Activated B cell treated with CpG ODN at 0.5 μM for 24 hours (primary cell): Measurements from ENCODE around the gene WNT8A. TPM values are rescaled to one million over a fixed set of nuclear protein-coding genes. Genes with fewer than 3 reads are reported as not detected.
A peak's percentile ranks its signal among the peaks of the same experiment; 100 is the strongest.

Experiments
- ATAC-seq: fragments of 200-7000 bp; cut with Tn5 transposase; one replicate; pipeline ENCODE4 v1.10.0; 2021; ENCODE audit warnings: low read depth, mild to moderate bottlenecking, moderate library complexity
- CTCF ChIA-PET: fragments of 350-600 bp; sonication (Branson Sonifier 250); formaldehyde crosslinking; loops from one replicate; lab custom pipeline; 2021; ENCODE audit warnings: antibody characterized with exemption; lab: Charles Lee
- POLR2A ChIA-PET: fragments of 350-600 bp; sonication (Branson Sonifier 250); formaldehyde crosslinking; loops from one replicate; lab custom pipeline; 2021; ENCODE audit warnings: antibody characterized with exemption; lab: Charles Lee
- DNase-seq: peaks from one replicate; pipeline ENCODE4 v3.0.0; 2022
- H3K27ac Mint-ChIP-seq: one replicate; pipeline ENCODE4 v1.8.0; 2020; ENCODE audit warnings: mixed read lengths
- H3K27me3 Mint-ChIP-seq: one replicate; pipeline ENCODE4 v1.8.0; 2021; ENCODE audit warnings: mixed read lengths
- H3K36me3 Mint-ChIP-seq: one replicate; pipeline ENCODE4 v1.8.0; 2021; ENCODE audit warnings: low read depth, mixed read lengths
- H3K4me1 Mint-ChIP-seq: one replicate; pipeline ENCODE4 v1.8.0; 2021; ENCODE audit warnings: mixed read lengths
- H3K4me3 Mint-ChIP-seq: one replicate; pipeline ENCODE4 v1.8.0; 2020; ENCODE audit warnings: mild to moderate bottlenecking, mixed read lengths
- H3K9me3 Mint-ChIP-seq: one replicate; pipeline ENCODE4 v1.8.0; 2020; ENCODE audit warnings: mixed read lengths
- intact Hi-C: fragments of 100-400 bp; cut with micrococcal nuclease; formaldehyde crosslinking; loops from one replicate; pipeline ENCODE4 v1.15.1; 2024
- total RNA-seq: library from RNA; stranded (reverse); gene quantifications from 2 replicates; pipeline ENCODE4 v1.2.3, GENCODE V29; 2022
- TF ChIP-seq, protein P1 (sequence below): fragments of 200-600 bp; IDR thresholded peaks from one replicate; pipeline ENCODE4 v1.8.0; 2022; ENCODE audit warnings: antibody characterized with exemption, mild to moderate bottlenecking

The WNT8A gene
- total RNA-seq, 1 donor from 2014 or later = not detected

DNA sequence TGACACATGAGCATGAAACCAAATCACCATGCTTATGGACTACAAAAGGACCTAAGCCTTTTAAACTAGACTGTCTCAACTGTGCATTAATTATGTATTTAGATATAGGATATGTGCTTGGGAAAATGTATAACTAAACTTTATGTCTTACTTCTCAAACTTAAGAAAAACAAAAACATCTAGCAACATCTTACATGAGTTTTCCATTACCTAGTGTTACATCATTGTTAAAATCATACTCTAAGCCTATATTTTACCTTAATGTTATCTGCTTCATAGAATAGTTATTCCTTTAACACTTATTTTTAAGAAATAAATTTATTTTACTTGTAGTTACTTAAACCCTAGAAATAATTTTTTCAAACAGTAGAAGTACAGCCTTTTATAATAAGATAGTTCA lies 31.4 kb downstream of the WNT8A start:
- H3K9me3 Mint-ChIP-seq = no peaks in the 10 kb centered on the region
- no peaks in the 10 kb centered on the region for H3K4me1 Mint-ChIP-seq
- intact Hi-C loops = no loop called here
- ChIA-PET CTCF (no interaction called here), POLR2A (interaction anchor here (0.7 kb wide), 1 partner anchor 207 kb away, joined by 3 read pairs; no protein-coding TSS in a partner anchor)
- H3K4me3 Mint-ChIP-seq = no peak overlapping the region
- H3K36me3 Mint-ChIP-seq = no peaks in the 10 kb centered on the region
- TF ChIP-seq, protein P1, sequence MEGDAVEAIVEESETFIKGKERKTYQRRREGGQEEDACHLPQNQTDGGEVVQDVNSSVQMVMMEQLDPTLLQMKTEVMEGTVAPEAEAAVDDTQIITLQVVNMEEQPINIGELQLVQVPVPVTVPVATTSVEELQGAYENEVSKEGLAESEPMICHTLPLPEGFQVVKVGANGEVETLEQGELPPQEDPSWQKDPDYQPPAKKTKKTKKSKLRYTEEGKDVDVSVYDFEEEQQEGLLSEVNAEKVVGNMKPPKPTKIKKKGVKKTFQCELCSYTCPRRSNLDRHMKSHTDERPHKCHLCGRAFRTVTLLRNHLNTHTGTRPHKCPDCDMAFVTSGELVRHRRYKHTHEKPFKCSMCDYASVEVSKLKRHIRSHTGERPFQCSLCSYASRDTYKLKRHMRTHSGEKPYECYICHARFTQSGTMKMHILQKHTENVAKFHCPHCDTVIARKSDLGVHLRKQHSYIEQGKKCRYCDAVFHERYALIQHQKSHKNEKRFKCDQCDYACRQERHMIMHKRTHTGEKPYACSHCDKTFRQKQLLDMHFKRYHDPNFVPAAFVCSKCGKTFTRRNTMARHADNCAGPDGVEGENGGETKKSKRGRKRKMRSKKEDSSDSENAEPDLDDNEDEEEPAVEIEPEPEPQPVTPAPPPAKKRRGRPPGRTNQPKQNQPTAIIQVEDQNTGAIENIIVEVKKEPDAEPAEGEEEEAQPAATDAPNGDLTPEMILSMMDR = no peak
- peaks cover 11% of the 10 kb centered on the region for H3K27me3 Mint-ChIP-seq
- ATAC-seq = no peak
- no peak for DNase-seq
- no peak overlapping the region for H3K27ac Mint-ChIP-seq

DNA sequence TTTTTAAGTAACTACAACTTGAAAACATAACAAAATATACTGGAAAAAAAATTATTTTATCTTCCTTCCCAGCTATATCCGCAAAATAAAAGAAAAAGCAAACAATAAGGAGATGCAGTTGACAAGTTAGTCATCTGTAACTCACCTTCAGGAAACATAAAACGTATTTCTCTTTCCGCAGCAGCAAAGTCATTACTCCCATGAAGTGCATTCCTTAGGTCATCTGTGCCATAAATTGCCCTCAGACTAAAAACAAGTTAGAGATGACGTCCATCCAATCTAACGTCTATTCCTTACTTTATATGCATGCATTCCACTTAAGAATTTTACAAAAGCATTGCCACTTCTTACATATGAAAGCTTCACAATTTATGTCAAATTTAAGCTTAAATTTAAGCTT lies 44.5 kb downstream of the WNT8A start:
- Mint-ChIP-seq H3K36me3 (no peaks in the 10 kb centered on the region), H3K4me1 (peaks cover 3% of the 10 kb centered on the region), H3K27me3 (peaks cover 3% of the 10 kb centered on the region), H3K27ac (no peak overlapping the region), H3K9me3 (no peaks in the 10 kb centered on the region), H3K4me3 (no peak overlapping the region)
- POLR2A ChIA-PET = no interaction called here
- TF ChIP-seq, protein P1 = no peak
- intact Hi-C loops = no loop called here
- no peak for DNase-seq
- no peak for ATAC-seq
- CTCF ChIA-PET = interaction anchor here (8.0 kb wide), 1 partner anchor 49 kb away, joined by 123 read pairs; no protein-coding TSS in a partner anchor

DNA sequence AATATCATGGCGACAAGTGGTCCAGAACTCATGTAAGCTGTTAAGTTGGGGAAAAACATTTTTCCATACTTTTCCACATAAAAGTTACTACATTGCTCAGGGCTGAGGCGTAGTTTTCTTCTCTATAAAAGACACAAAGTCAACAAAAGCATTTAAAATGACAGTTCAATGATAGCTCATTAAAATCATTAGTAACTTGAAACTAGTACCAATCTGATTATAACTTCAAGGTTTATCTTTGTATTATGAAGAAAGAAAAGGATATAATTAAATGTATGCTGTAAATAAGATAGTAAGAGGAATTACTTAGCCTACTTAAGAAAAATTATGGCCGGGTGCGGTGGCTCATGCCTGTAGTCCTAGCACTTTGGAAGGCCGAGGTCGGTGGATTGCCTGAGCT lies 45.5 kb downstream of the WNT8A start:
- Mint-ChIP-seq H3K36me3 (no peaks in the 10 kb centered on the region), H3K4me1 (peaks cover 3% of the 10 kb centered on the region), H3K27ac (no peak overlapping the region), H3K4me3 (no peak overlapping the region), H3K9me3 (no peaks in the 10 kb centered on the region), H3K27me3 (peaks cover 3% of the 10 kb centered on the region)
- TF ChIP-seq, protein P1 = no peak
- intact Hi-C loops = no loop called here
- CTCF ChIA-PET = interaction anchor here (8.0 kb wide), 1 partner anchor 50 kb away, joined by 123 read pairs; no protein-coding TSS in a partner anchor
- POLR2A ChIA-PET = no interaction called here
- DNase-seq (no peak), ATAC-seq (no peak)

DNA sequence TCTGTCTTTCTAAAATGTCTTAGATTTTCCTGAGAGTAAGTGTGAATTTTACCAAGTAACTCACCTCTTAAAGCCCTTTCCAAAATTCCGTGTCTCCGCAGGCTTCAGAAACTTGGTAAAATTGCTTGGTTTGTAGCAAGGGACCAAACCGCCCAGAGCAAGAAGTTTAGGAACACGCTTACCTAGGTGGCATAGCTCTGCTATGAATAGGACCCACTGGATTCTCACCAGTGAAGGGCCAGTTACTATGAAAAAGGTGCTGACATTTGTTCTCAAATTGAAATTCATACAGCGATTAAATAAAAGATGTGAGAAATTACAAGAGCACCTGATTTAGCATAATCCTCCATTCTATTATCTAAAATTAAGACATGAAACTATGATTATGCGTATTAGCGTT lies 48.7 kb downstream of the WNT8A start:
- H3K4me3 Mint-ChIP-seq = no peak overlapping the region
- no peaks in the 10 kb centered on the region for H3K9me3 Mint-ChIP-seq
- ChIA-PET POLR2A (interaction anchor here (1.5 kb wide), 1 partner anchor 55 kb away, joined by 5 read pairs; no protein-coding TSS in a partner anchor), CTCF (interaction anchor here (0.6 to 8.0 kb wide), 9 partner anchors 16 to 670 kb away, joined by 3 to 123 read pairs (median 7); no protein-coding TSS in a partner anchor)
- intact Hi-C loops = no loop called here
- peaks cover 3% of the 10 kb centered on the region for H3K4me1 Mint-ChIP-seq
- ATAC-seq (no peak), DNase-seq (no peak)
- H3K27me3 Mint-ChIP-seq = peaks cover 9% of the 10 kb centered on the region
- no peak overlapping the region for H3K27ac Mint-ChIP-seq
- TF ChIP-seq, protein P1 = no peak
- H3K36me3 Mint-ChIP-seq = no peaks in the 10 kb centered on the region

DNA sequence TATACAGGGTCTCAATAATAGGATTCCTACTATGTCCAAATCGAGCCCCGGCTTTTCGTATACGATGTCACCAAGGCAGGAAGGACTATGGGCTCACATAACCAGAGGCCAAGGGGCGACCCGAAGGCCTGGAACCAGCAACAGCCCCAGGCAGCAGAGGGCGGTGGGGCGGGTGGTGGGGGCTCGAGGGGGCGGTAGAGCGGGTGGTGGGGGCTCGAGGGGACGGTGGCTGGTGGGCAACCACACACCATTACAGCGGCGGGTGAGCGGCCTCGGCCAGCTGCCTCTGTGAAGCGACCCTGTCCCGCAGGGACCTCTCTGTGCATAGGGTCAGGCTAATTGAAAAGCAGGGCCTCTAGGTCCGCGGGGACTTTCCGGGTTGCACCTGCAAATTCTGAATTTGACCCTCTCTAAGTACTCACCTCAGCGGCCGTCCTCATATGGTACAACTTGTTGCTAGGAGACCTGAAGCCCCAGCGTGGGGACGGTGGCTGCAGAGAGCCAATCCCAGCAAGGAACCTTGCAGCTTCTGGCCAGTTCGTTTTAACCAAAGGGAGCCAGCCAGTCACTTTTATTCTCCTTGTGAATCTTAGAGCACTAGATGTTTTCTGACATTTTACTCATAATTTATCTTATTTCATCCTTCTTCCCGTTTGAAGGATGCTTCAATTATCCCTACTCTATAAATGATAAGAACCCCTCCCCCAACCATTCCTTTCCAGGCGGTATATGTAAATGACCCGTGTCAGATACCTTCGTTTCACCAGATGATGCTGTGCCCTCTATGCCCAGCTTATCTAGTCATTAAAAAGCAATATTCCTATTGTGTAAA lies 55.3 kb downstream of the WNT8A start, which contains the start of gene NME5:
Gene NME5, minus strand, starts transcription at position 480 of the 832 bp plus-strand sequence. CDS start 648 bp downstream, outside the sequence.
- POLR2A ChIA-PET = no interaction called here
- CTCF ChIA-PET = interaction anchor here (1.2 to 1.3 kb wide), 2 partner anchors 70 to 510 kb away, joined by 3 to 4 read pairs; no protein-coding TSS in a partner anchor
- peak within 1 kb of the TSS; percentile 56 for H3K4me3 Mint-ChIP-seq

More for the DNA sequence above, 55.3 kb downstream of the WNT8A start, which contains the start of gene NME5:
- peaks cover 8% of the 10 kb centered on the region for H3K27me3 Mint-ChIP-seq
- H3K27ac Mint-ChIP-seq = no peak within 1 kb of the TSS
- no peaks in the 10 kb centered on the region for H3K36me3 Mint-ChIP-seq
- no peak for DNase-seq
- ATAC-seq = peak; percentile 49
- H3K9me3 Mint-ChIP-seq = no peaks in the 10 kb centered on the region
- TF ChIP-seq, protein P1 = no peak
- H3K4me1 Mint-ChIP-seq = peaks cover 8% of the 10 kb centered on the region
- intact Hi-C loops = no loop called here
